Endothelial cell of umbilical vein (primary cell): ENCODE results near the gene PAEP.

ENCODE experiments used
- EZH2 ChIP-seq: IDR thresholded peaks from 2 replicates; pipeline ENCODE4 v1.6.1; 2012; ENCODE audit warnings: borderline replicate concordance, low read depth, mild to moderate bottlenecking, moderate library complexity, low read length, inconsistent platforms; ENCODE audit not compliant: severe bottlenecking
- GATA2 ChIP-seq: IDR thresholded peaks from 2 replicates; pipeline ENCODE4 v1.7.0; 2011; ENCODE audit warnings: low read depth, mild to moderate bottlenecking, moderate library complexity, mixed read lengths, low read length; ENCODE audit not compliant: insufficient read length, insufficient read depth
- JUN ChIP-seq: IDR thresholded peaks from 2 replicates; pipeline ENCODE4 v1.6.1; 2011; ENCODE audit warnings: borderline replicate concordance, low read depth; ENCODE audit not compliant: insufficient read length, insufficient read depth
- MYC ChIP-seq: IDR thresholded peaks from one replicate; pipeline ENCODE4 v1.6.1; 2011; ENCODE audit warnings: mild to moderate bottlenecking, low read depth, low read length
- POLR2A ChIP-seq: IDR thresholded peaks from 2 replicates; pipeline ENCODE4 v1.6.1; 2012; ENCODE audit warnings: low read depth, mild to moderate bottlenecking, control low read depth, low read length
- POLR2AphosphoS5 ChIP-seq: IDR thresholded peaks from 2 replicates; pipeline ENCODE4 v1.6.1; 2012; ENCODE audit warnings: low read depth, mild to moderate bottlenecking, control low read depth, low read length, moderate library complexity; ENCODE audit not compliant: insufficient read depth
- TF ChIP-seq, protein P1 (sequence below): IDR thresholded peaks from 2 replicates; pipeline ENCODE4 v1.6.1; 2011; ENCODE audit not compliant: insufficient read depth, insufficient read length
- TF ChIP-seq, protein P2 (sequence below), 2 donors: IDR thresholded peaks; 1 replicate in 1 of 2; 2 replicates in 1 of 2; pipeline ENCODE4 v1.5.1; 2011; ENCODE audit warnings: low read length in 2 of 2, mild to moderate bottlenecking in 2 of 2, moderate library complexity in 2 of 2, control low read depth in 1 of 2, inconsistent platforms in 1 of 2, low read depth in 1 of 2; ENCODE audit not compliant: insufficient read depth in 1 of 2; ENCODE audit errors: extremely low read depth in 1 of 2

DNA sequence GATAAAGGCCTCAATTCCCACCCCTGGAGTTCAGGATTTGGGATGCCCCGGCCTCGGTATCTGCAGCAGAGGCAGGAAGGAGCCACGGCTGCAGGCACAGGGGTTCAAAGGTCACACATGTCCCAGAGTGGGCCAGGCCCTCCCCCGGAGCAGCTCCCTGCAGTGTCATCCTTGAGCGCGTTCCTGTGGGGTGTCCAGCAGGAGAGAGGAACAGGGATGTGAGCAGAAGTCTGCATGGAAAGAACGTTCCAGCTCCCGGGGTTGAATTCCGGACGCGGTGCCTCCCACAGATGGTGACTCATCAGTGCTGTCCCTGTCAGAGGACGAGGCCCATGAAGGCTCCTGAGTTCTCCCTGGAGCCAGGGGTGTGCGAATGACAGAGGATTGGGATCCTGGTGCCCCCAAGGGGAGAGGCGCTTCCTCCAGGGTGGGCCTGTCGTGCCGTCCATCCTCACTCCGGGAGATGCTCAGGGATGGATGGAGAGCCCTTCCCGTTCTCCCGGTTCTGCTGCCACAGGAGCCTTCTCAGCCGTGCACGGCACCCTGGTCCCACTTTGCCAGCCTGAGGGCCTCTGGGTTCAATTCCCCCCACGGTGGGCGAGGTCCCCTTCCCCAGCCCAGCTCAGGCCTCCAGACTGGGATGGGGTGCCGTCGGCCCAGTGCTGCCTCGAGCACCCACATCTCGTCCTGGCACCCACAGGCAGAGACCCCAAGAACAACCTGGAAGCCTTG, 37.3 kb upstream of the PAEP start:
- TF ChIP-seq, protein P1, sequence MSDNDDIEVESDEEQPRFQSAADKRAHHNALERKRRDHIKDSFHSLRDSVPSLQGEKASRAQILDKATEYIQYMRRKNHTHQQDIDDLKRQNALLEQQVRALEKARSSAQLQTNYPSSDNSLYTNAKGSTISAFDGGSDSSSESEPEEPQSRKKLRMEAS = no peak
- TF ChIP-seq EZH2 (no peak), POLR2A (no peak), JUN (no peak), MYC (no peak), POLR2AphosphoS5 (no peak), GATA2 (no peak)
- TF ChIP-seq, protein P2, sequence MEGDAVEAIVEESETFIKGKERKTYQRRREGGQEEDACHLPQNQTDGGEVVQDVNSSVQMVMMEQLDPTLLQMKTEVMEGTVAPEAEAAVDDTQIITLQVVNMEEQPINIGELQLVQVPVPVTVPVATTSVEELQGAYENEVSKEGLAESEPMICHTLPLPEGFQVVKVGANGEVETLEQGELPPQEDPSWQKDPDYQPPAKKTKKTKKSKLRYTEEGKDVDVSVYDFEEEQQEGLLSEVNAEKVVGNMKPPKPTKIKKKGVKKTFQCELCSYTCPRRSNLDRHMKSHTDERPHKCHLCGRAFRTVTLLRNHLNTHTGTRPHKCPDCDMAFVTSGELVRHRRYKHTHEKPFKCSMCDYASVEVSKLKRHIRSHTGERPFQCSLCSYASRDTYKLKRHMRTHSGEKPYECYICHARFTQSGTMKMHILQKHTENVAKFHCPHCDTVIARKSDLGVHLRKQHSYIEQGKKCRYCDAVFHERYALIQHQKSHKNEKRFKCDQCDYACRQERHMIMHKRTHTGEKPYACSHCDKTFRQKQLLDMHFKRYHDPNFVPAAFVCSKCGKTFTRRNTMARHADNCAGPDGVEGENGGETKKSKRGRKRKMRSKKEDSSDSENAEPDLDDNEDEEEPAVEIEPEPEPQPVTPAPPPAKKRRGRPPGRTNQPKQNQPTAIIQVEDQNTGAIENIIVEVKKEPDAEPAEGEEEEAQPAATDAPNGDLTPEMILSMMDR (IDR thresholded peaks at IDR 0.05; ENCODE audit: extremely low read depth in 1 of 2, insufficient read depth in 1 of 2, low read depth in 1 of 2, low read length in 2 of 2) = no peak
